GM10266 (cell line): Measurements from ENCODE around the gene APBA2.

Source experiments
- DNase-seq: peaks from one replicate; pipeline ENCODE4 v3.0.0; 2012; ENCODE audit errors: extremely low spot score
- CTCF ChIP-seq: IDR thresholded peaks from 2 replicates; pipeline ENCODE4 v1.5.1; 2012; ENCODE audit warnings: mild to moderate bottlenecking, low read depth; ENCODE audit not compliant: control insufficient read depth, insufficient read depth; ENCODE audit errors: missing control alignments

Gene APBA2

GRCh38 chr15:28922707-28923012, 36.9 kb downstream of the APBA2 start:
- no peak for DNase-seq
- TF ChIP-seq CTCF = no peak

GRCh38 chr15:28923726-28924280, 38.0 kb downstream of the APBA2 start:
- TF ChIP-seq CTCF = no peak
- DNase-seq = no peak

- DNase-seq = no peak
- TF ChIP-seq CTCF = no peak
Observed at GRCh38 chr15:28927043-28927442, 41.3 kb downstream of the APBA2 start.

- no peak for TF ChIP-seq CTCF
Observed at GRCh38 chr15:28929200-28929599, 43.4 kb downstream of the APBA2 start.

GRCh38 chr15:28930011-28930410, 44.2 kb downstream of the APBA2 start:
- TF ChIP-seq CTCF = no peak
- DNase-seq = no peak

More at GRCh38 chr15:28929200-28929599, 43.4 kb downstream of the APBA2 start:
- no peak for DNase-seq

- no peak for DNase-seq
- TF ChIP-seq CTCF = no peak
Observed at GRCh38 chr15:28930476-28931291, 44.9 kb downstream of the APBA2 start.

- no peak for TF ChIP-seq CTCF
- no peak for DNase-seq
Observed at GRCh38 chr15:28931828-28932227, 46.1 kb downstream of the APBA2 start.
